GM18508 (cell line): Measurements from ENCODE around the gene ATP2B3.

Source experiments
- ATAC-seq: cut with Tn5 transposase; IDR thresholded peaks from one replicate; pipeline ENCODE4 v1.9.1; 2021; ENCODE audit warnings: moderate number of reproducible peaks; ENCODE audit not compliant: insufficient read depth, unreplicated experiment

ATP2B3 gene

DNA sequence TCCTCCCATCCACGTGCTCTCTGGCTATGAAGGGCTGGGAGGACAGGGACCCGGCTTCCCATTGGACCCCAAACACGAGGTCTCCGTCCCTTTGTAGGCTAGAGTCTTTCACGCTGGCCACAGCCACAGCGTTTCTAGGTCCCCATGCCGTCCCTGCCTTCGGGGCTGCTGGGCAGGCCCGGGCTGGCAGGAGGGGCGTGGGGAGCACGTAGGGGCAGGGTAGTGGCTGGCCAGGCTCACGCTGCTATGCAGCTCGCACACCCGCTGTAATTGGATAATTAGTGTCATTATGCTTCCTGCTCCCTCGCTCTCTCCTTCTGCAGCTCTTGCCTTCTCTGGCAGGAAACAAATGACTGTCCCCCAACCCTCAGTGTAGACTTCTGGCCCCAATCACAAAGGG, 9.8 kb downstream of the ATP2B3 start:
- ATAC-seq: no peak

DNA sequence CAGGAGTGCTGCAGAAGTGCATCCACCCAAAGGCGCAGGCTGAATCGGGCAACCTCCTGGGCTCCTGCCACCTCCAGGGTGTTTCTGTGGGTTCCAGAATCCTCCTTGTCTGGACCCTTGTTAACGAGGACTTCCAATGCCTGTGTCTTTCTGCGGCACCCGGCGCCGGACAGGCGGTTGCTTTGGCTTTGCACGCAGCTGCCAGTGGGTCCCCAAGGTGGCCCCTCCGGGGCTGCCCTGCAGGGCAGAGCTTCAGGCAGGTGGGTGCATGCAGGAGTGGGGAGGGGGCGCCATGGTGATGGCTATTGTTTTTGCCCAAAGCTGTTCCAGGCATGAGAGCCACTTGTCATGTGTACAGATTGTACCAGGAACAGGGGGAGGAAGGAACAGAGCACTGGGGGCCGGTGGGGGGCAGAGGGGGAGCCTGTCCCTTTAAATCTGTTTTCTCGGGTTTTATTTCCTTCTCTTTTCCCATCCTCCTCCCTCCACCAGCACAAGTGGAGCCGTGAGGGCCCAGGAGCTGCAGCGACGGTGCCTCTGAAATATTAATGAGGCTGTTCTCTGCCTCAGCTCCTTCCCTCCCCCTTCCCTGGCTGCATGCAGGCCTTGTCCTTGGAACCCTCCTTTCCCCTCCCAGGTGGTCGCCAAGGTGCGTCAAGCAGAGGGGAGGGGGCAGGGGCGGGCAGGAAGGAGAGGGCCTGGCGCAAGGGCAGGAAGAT, 13.1 kb downstream of the ATP2B3 start:
- no peak for ATAC-seq

DNA sequence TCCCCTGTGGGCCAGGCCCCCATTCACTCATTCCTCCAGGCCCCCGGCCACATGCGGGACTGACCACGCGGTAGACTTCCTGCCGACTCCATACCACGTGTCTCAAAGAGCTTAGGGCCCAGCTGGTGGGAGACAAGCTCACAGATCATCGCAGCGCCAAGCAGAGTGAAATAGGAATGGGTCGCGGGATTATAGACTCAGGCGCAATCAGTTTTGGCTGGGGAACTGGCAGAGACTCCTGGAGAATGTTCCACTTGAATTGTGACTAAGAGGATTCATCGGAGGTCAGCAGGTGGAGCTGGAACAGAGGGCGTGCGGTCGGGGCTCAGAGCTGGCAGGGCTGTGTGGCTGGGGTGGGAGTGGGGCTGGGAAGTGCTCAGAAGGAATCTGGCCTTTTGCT, 15.6 kb downstream of the ATP2B3 start:
- ATAC-seq: no peak

DNA sequence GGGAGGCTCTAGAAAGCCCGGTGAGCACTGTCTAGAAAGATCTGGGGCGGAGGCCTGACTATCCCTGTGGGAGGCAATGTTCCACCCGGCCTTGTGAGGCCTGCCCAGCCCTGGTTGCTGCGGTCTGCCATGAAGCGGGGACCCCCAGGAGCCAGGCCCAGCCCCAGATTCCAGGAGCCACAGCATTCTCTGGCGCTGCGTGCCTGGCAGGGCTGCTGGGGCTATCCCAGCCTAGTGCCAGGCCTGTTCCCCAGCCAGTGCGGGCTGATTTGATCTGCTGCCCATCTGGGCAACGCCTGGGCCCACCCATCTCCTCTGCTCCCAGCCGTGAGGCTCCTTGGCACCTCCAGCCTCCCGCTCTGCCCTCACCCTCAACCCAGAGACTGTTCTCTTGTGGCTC, 19.6 kb downstream of the ATP2B3 start:
- no peak for ATAC-seq

DNA sequence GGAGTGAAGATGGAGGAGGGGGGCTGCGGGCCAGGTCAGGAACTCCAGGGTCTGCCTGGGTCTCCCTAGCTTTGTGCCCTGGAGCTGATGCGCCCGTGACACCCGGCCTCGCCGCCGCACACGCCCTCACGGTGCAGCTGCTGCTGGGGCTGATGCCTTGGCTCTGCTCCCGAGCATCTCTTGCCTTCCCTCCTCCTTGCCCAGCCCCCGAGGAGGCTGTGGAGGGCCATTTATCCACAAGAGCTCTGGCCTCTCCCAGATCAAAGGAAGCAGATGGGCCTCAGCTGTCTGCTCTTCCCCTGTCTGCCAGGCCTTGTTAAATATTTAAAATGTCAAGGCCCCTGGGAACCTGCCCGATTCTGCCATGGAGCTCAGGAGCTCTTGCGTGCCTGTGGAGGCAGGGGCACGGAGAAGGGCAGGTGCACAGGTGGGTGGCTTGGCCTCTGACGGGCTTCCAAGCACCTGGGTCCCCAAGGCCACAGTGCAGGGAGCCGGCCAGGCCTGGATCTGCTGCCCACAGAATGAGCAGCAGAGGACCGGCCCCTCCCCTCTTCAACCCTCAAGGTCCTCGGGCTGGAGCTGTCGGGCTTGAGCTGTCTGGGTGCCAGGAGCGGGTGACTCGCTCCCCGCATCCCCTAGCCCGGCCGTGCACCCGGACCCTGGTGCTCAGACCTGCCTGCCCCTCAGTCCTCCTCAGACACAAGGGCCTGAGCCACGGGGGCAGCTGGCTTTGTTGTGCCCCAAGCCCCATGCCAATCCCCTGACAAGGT, 20.3 kb downstream of the ATP2B3 start:
- no peak for ATAC-seq

DNA sequence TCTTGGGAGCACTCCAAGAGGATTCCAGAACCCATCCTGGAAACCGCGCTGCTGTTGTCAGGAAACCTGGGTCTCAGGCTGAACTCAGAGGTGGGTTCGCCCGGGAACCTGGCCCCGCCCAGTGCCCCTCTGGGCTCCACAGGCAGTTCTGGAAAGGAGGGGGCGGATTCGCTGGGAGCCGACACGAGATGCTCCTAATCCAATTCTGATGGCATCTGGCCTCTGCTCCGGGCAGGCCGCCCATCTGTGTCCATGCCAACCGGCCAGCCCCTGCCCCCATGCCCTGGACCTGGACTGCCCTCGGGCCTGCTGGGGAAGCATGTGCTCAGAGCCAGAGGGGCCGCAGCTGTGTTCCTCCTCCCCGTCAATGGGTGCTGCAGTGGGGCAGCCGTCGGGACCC, 21.0 kb downstream of the ATP2B3 start:
- ATAC-seq: no peak

DNA sequence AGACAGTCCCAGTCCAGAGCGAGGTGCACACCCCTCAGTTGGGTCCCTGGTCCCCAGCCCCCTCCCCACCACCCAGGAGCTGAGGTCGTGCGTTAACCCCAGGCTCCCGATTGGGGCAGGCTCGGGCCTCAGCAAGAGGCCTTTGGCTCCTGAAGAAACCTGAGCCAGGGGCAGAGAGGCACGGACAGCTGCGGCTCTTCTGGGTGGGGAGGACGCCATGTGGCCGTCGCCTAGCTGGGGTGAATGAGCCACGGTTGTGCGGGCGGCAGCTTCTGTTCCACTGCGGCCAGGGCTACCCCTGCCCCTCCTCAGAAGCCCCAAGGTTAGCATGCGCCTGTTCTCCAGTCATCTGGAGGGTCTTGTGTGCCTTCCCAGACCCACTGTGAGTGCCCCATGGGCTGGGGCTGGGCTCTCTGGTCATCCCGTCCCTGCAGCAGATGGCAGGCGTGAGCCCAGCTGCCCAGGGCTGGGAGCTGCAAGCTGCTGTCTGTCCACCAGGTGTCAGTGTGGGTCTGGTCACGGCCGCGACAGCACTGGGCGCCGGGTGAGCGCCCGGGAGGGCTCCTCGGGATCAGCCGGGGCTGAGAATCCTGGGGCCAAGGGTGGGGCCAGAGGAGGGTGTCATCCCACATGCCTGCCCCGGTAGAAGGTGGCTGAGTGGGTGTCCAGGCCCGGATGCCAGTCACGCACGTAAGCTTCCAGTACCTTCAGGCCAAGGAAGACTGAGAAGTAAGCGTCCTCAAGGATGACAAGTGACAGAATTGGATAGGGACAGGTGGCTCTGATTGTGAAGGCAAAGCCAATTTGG, 21.9 kb downstream of the ATP2B3 start:
- ATAC-seq: no peak

DNA sequence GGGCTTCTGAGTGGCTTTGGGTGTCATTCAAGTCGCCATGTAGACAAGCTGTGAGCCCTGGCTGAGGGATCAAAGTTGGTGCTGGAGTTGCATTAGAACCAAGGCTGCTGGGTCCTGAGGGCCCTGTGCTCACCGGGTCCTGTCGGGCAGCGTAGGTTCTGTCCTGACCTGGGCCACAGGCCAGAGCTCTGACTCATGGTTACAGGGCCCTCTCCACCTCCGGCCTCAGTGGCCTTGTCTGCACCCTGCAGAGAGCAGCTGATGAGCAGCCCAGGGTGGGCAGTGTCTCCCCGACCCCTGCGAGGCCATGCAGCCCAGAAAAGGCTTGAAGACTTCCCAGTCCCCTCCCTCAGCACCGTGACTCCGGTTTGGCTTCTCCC, 22.5 kb downstream of the ATP2B3 start:
- no peak for ATAC-seq

DNA sequence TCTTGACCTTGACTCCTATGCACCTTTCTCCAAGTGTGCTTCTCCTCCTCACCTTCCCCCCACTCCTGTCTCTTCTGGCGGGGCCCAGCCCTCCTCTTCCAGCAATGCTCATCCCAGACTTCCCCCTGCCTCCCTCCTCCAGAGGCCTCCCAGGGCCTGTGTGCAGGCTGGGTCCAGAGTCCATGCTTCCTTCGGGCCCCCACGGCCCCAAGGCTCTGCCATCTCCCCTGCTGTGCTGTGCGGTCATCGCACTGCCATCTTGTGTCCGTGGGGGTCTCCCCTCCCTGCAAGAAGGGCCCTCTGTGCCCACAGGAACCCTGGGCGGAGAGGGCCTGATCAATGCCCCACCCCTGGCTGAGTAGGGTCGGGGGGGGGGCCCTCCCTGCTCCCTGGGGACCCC, 27.3 kb downstream of the ATP2B3 start:
- no peak for ATAC-seq

DNA sequence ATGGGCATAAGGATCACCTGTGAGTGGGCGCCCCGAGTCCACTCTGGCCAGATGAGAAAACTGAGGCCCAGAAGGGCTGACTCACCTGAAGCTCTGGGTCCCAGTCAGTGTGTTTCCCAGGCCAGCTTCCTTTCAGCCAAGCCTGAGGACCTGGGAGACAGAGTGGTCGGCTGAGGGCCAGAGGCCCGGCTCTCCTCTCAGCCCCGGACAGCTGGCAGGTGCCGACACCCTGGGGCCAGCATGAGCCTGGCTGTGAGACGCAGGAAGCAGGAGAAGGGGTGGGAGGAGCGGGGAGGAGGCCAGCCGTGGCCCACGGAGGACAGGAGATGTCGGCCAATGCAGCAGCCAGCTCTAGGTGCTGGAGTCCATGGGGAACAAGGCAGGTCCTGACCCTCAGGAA, 28.9 kb downstream of the ATP2B3 start:
- no peak for ATAC-seq

DNA sequence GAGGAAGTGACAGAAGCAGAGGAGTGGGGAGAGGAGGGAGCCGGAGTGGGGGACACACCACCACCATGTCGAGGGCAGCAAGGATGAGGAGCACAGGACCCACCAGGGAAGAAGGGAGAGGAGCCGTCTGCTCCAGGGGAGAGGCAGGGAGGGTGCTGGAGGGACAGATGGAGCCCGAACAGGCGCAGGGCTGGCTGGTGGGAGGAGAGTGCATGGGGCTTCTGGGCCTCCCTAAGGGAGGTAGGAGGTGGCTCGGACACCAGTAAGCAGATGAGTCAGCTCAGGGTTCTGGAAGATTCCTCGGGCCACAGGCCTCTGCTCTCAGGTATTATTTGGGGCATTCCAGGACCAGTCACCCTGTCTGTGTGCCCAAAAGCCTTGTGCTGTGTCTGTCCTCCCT, 29.8 kb downstream of the ATP2B3 start:
- no peak for ATAC-seq

DNA sequence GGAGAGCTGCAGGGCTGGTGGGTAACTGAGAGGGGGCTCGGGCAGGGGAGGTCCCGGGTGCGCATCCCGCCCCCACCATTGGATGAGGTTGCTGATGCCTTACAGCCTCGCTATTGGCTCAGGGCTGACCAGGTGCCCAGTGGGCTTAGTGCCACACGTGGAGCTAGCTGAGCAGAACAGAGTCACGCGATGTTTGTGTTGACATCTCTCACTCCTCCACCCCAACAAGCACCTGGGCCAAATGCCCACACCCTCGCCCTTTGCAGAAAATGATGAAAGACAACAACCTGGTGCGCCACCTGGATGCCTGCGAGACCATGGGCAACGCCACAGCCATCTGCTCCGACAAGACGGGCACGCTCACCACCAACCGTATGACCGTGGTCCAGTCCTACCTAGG, 31.8 kb downstream of the ATP2B3 start:
- no peak for ATAC-seq

DNA sequence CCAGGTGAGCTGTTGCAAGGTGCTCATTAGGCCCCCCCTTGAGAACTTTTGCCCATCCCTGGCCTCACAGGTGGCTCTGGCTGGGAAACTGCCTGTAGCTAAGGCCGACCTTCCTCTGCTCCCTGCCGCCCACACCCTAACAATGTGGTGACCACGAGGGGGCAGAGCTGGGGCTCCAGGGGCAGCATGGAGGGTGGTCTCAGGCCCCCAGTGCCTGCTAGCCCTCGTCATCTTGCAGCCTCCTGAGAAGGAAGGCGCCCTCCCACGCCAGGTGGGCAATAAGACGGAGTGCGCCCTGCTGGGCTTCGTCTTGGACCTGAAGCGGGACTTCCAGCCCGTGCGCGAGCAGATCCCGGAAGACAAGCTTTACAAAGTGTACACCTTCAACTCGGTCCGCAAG, 32.4 kb downstream of the ATP2B3 start:
- ATAC-seq: no peak

DNA sequence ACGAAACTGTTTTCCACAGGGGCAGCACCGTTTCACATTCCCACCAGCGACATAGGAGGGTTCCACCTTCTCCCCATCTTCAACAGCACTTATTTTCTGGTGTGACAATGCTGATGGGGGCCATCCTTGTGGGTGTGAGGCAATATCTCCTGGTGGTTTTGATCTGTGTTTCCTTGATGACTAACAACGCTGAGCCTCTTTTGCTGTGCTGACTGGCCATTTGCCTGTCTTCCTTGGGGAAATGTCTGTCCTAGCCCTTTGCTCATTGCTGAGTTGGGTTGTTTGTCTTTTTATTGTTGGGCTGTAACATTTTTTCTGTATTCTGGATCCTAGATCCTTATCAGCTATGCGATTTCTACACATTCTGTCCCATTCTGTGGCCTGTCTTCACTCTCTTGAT, 33.7 kb downstream of the ATP2B3 start:
- ATAC-seq: no peak

DNA sequence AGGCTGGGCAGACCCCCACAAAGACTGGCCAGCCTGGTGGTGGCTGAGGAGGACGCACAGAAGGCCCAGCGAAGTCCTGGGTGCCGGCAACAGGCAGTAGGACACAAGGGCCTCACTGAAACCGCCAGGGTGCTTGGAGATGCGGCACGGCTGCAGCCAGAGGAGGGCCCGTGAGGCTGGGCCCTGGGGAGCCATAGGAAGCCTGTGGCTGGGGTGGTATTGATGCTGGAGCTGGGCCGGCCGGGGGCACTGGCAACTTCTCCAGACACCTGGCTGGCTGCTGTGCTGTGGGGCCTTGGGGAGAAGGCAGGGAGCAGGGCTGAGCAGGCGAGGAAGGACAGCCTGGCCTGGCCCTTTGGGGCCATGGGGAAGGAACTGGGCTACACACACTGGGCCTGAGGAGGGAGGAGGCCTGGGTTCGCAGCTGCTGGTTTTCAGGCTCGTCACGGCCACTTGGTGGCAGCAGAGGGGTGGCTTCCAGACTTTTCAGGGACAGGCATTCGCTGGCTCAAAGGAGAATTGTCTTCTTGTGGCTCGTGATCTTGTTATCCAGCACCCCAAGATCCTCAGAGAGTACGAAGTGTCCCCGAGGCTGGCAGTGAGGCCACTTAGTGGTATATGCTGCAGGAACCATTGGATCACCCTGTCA, 37.2 kb downstream of the ATP2B3 start:
- ATAC-seq: no peak

DNA sequence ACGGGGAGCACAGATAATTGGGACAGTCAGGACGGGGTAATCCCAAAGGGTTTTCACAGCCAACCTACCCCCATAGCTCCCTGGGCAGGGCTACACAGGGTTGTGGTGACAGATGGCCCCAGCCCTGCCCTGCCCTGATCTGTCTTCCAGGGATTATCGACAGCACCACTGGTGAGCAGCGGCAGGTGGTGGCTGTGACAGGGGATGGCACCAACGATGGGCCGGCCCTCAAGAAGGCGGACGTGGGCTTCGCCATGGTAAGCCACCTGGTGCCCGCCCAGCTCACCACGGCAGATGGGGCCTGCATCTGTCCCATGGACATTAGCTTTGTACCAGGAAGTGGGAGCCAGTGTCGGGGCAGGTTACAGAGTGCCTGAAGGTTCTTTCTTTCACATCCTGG, 39.3 kb downstream of the ATP2B3 start:
- no peak for ATAC-seq

DNA sequence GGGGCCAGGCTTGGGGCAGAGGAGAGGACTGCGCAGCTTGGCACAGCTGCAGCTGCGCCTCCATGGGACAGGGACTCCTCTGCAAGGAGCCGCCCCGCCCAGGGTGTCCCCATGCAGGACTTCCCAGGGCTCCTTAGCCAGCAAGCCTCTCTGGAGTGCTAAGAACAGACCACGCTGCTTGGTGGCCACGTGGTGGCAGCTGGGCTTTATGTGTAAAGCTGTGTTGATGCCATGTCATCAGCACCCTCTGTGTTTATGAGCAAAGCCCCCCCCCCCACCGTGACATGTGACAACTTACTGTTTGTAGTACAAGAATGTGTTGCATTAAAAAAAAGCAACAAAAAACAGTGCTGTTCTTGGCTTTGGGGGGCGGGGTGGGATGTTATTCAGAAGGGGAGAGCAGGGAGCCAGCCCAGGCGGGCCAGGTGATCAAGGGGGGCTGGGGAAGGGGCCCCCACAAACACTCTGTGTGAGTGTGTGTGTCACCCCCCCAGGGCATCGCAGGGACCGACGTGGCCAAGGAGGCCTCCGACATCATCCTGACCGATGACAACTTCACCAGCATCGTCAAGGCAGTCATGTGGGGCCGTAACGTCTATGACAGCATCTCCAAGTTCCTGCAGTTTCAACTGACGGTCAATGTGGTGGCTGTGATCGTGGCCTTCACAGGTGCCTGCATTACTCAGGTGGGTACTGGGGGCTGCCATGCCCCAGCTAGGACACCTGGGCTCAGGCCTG, 40.3 kb downstream of the ATP2B3 start:
- no peak for ATAC-seq

DNA sequence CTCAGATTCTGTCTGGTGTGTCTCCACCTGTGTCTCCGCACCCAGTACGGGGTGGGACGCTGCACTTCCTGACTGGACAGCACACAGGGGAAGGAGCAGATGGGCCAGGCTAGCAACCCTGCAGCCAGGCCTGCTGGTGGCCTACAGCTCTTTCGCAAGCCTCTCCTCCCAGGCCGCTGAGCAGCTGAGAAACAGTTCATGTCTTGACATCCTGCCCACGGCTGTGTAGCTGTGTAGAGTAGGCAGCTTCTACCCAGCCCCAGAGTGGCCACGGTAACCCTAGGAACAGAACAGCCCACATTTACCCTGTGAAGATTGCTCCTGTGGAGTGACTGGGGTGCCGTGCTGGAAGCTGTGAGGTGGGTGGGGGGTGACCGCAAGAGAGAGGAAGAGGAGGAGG, 42.6 kb downstream of the ATP2B3 start:
- ATAC-seq: no peak

DNA sequence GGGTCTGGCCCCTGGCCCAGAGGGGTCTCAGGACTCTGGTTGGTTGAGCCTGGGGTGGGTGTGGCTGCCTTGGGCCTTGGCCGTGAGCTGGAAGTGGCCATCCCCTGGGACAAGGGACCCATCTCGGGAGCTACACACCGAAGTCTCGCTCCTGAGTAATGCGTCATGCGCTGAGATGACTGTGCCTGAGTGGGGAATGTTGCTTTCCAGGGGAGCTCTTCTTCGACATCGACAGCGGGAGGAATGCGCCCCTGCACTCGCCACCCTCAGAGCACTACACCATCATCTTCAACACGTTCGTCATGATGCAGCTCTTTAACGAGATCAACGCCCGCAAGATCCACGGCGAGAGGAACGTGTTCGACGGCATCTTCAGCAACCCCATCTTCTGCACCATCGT, 43.0 kb downstream of the ATP2B3 start:
- no peak for ATAC-seq

DNA sequence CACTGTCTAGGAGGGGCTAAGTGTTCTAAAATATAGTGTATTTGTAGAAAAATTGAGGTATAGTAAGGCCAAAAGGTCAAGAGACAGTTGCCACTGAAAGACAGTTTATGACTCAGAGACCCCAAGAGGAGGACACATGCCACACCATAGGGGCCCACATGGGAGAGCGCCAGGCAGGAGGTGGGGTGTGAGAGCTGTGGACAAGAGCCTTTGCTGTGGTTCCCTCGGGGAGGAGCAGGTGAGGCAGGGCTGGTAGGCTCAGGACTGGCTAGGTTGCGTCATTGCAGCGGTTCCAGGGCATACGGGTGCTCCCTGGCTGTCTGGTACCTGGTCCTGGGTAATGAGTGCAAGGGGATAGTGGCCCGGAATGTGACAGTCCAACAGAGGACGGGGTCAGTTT, 43.9 kb downstream of the ATP2B3 start:
- no peak for ATAC-seq
